HCT116 (cell line): ENCODE measurements around the gene CA7. TPM values are rescaled to one million over a fixed set of nuclear protein-coding genes. Genes with fewer than 3 reads are reported as not detected.

Experiments
- ATAC-seq: fragments of 200-7000 bp; cut with Tn5 transposase; 2 replicates; pipeline ENCODE4 v1.9.1; 2020; ENCODE audit warnings: mild to moderate bottlenecking, moderate library complexity
- BruUV-seq: library from RNA; stranded (reverse); fragments of 400-500 nt; replicated peaks from 2 replicates; lab custom pipeline; 2021; lab: Mats Ljungman, UMichigan
- CTCF ChIA-PET: fragments of 300-600 bp; sonication (Branson Sonifier 250); formaldehyde crosslinking; loops from one replicate; lab custom pipeline; 2021; ENCODE audit warnings: antibody characterized with exemption; lab: Charles Lee
- POLR2A ChIA-PET: fragments of 300-600, 350-600 bp; sonication (Branson Sonifier 250); formaldehyde crosslinking; loops from one replicate; lab custom pipeline; 2021; ENCODE audit warnings: antibody characterized with exemption; lab: Charles Lee
- RAD21 ChIA-PET, 2 experiments: fragments of 300-600 bp; sonication (Branson Sonifier 250); formaldehyde crosslinking; loops; one replicate each; lab custom pipeline; 2023; ENCODE audit warnings: low total read pairs in 2 of 2; ENCODE audit not compliant: uncharacterized antibody in 2 of 2, unreplicated experiment in 2 of 2, low non-redundant PET in 1 of 2; lab: Charles Lee
- DNase-seq: peaks from one replicate; pipeline ENCODE4 v3.0.0-alpha.2; 2010; ENCODE audit warnings: low read depth, low spot score
- H2AFZ ChIP-seq: fragments of 200-600 bp; shearing (Covaris generic), sonication (generic); 2 replicates; pipeline ENCODE4 v1.6.1; 2017; ENCODE audit warnings: low read depth, mixed run types, mixed read lengths, antibody characterized with exemption, low read length; ENCODE audit not compliant: poor library complexity, severe bottlenecking
- H3K27ac ChIP-seq: 2 replicates; pipeline ENCODE4 v1.5.1; 2012; ENCODE audit warnings: low read depth, low read length
- H3K27me3 ChIP-seq: fragments of 200-600 bp; sonication (generic); 2 replicates; pipeline ENCODE4 v1.6.1; 2016; ENCODE audit warnings: mixed run types, low read length, mixed read lengths; ENCODE audit not compliant: insufficient read depth
- H3K36me3 ChIP-seq, 2 experiments: fragments of 200-500 bp in 1 of 2; fragments of 200-600 bp in 1 of 2; sonication (Bioruptor generic) in 1 of 2; sonication (generic) in 1 of 2; 2 replicates each; pipeline versions ENCODE4 v1.5.1 to v1.6.1; 2014 to 2016; ENCODE audit warnings: low read length in 2 of 2, inconsistent platforms in 1 of 2, mixed read lengths in 1 of 2, mixed run types in 1 of 2; ENCODE audit not compliant: insufficient read depth in 2 of 2, control insufficient read depth in 1 of 2
- H3K4me1 ChIP-seq, 2 experiments: fragments of 200-600 bp in 1 of 2; sonication (generic) in 1 of 2; 2 replicates each; pipeline versions ENCODE4 v1.5.1 to v1.6.1; 2012 to 2017; ENCODE audit warnings: low read length in 2 of 2, inconsistent platforms in 1 of 2, mild to moderate bottlenecking in 1 of 2, mixed read lengths in 1 of 2, mixed run types in 1 of 2, moderate library complexity in 1 of 2; ENCODE audit not compliant: insufficient read depth in 2 of 2, control insufficient read depth in 1 of 2
- H3K4me2 ChIP-seq: fragments of 200-600 bp; sonication (generic); 2 replicates; pipeline ENCODE4 v1.6.1; 2017; ENCODE audit warnings: mixed run types, low read length, mixed read lengths
- H3K4me3 ChIP-seq, 2 experiments: fragments of 200-600 bp in 1 of 2; sonication (generic) in 1 of 2; replicated peaks in 1 of 2; 2 replicates each; pipeline ENCODE4 v1.5.1; 2011 to 2016; ENCODE audit warnings: low read length in 2 of 2, control low read depth in 1 of 2, low read depth in 1 of 2, mild to moderate bottlenecking in 1 of 2, mixed read lengths in 1 of 2, mixed run types in 1 of 2
- H3K79me2 ChIP-seq: fragments of 200-600 bp; sonication (generic); 2 replicates; pipeline ENCODE4 v1.6.1; 2017; ENCODE audit warnings: mild to moderate bottlenecking, mixed run types, low read length, moderate library complexity, mixed read lengths; ENCODE audit not compliant: insufficient read depth
- H3K9ac ChIP-seq: fragments of 200-600 bp; sonication (generic); 2 replicates; pipeline ENCODE4 v1.6.1; 2016; ENCODE audit warnings: low read length, mixed read lengths
- H3K9me2 ChIP-seq: fragments of 200-600 bp; sonication (generic), shearing (Covaris generic); 2 replicates; pipeline ENCODE4 v1.6.1; 2017; ENCODE audit warnings: mixed run types, mild to moderate bottlenecking, moderate library complexity; ENCODE audit not compliant: insufficient read depth
- H3K9me3 ChIP-seq, 2 experiments: fragments of 200-500 bp in 1 of 2; fragments of 200-600 bp in 1 of 2; sonication (Bioruptor generic) in 1 of 2; sonication (generic) in 1 of 2; 2 replicates each; pipeline ENCODE4 v1.6.1; 2014 to 2017; ENCODE audit warnings: low read length in 2 of 2, mixed read lengths in 2 of 2, inconsistent platforms in 1 of 2, low read depth in 1 of 2, mild to moderate bottlenecking in 1 of 2, mixed run types in 1 of 2, moderate library complexity in 1 of 2; ENCODE audit not compliant: control insufficient read depth in 1 of 2, insufficient read depth in 1 of 2
- H4K20me1 ChIP-seq: fragments of 200-600 bp; sonication (generic), shearing (Covaris generic); 2 replicates; pipeline ENCODE4 v1.6.1; 2017; ENCODE audit warnings: mixed run types, mild to moderate bottlenecking, moderate library complexity; ENCODE audit not compliant: insufficient read depth
- ATF3 ChIP-seq: IDR thresholded peaks from 2 replicates; pipeline ENCODE4 v1.6.1; 2012
- CBX3 ChIP-seq: IDR thresholded peaks from 2 replicates; pipeline ENCODE4 v1.6.1; 2012; ENCODE audit warnings: low read depth
- EGR1 ChIP-seq: IDR thresholded peaks from 2 replicates; pipeline ENCODE4 v1.6.1; 2012; ENCODE audit warnings: low read depth
- ELF1 ChIP-seq: IDR thresholded peaks from 2 replicates; pipeline ENCODE4 v1.6.1; 2012; ENCODE audit warnings: low read depth, borderline replicate concordance
- EZH2 ChIP-seq: fragments of 200-600 bp; sonication (generic); IDR thresholded peaks from 2 replicates; pipeline ENCODE4 v1.6.1; 2017; ENCODE audit warnings: antibody characterized with exemption, mixed run types
- POLR2A ChIP-seq: IDR thresholded peaks from 2 replicates; pipeline ENCODE4 v1.7.0; 2011; ENCODE audit warnings: borderline replicate concordance; ENCODE audit not compliant: insufficient read depth, insufficient read length; ENCODE audit errors: extremely low read depth
- SP1 ChIP-seq: IDR thresholded peaks from 2 replicates; pipeline ENCODE4 v1.6.1; 2012; ENCODE audit warnings: low read depth
- SRF ChIP-seq: IDR thresholded peaks from 2 replicates; pipeline ENCODE4 v1.6.1; 2012; ENCODE audit warnings: low read depth
- TCF7L2 ChIP-seq: IDR thresholded peaks from 2 replicates; pipeline ENCODE4 v1.7.0; 2011; ENCODE audit warnings: borderline replicate concordance, inconsistent platforms; ENCODE audit not compliant: insufficient read depth, insufficient read length; ENCODE audit errors: extremely low read depth
- YY1 ChIP-seq: IDR thresholded peaks from 2 replicates; pipeline ENCODE4 v1.6.1; 2011; ENCODE audit warnings: low read length, low read depth, moderate library complexity, mild to moderate bottlenecking; ENCODE audit not compliant: insufficient replicate concordance; ENCODE audit errors: extremely low read depth
- ZBTB33 ChIP-seq: IDR thresholded peaks from 2 replicates; pipeline ENCODE4 v1.6.1; 2011; ENCODE audit warnings: mild to moderate bottlenecking, low read length, moderate library complexity; ENCODE audit not compliant: insufficient replicate concordance; ENCODE audit errors: extremely low read depth
- ZFX ChIP-seq: fragments of 450-650 bp; IDR thresholded peaks from 2 replicates; pipeline ENCODE4 v1.6.1; 2017
- ZNF274 ChIP-seq: fragments of 200-500 bp; sonication (Bioruptor generic); IDR thresholded peaks from 2 replicates; pipeline ENCODE4 v1.6.1; 2014; ENCODE audit warnings: mild to moderate bottlenecking, low read depth, low read length, inconsistent platforms
- intact Hi-C: fragments of 100-400 bp; cut with micrococcal nuclease; formaldehyde crosslinking; loops from 2 replicates; pipeline ENCODE4 v1.10.0; 2022
- total RNA-seq: library from RNA; stranded (reverse); gene quantifications from one replicate; pipeline ENCODE4 v1.2.1, GENCODE V29; 2021; ENCODE audit not compliant: unreplicated experiment

Gene CA7
- total RNA-seq, 1 experiment from 2014 or later: not detected

- Histone ChIP-seq H3K4me2 (no peak overlapping the region), H3K9ac (no peak overlapping the region), H3K27me3 (no peaks in the 10 kb centered on the region), H3K4me3 (no peak overlapping the region), H4K20me1 (no peaks in the 10 kb centered on the region), H2AFZ (no peak overlapping the region), H3K9me3 (no peaks in the 10 kb centered on the region), H3K36me3 (no peaks in the 10 kb centered on the region), H3K9me2 (no peaks in the 10 kb centered on the region), H3K79me2 (no peaks in the 10 kb centered on the region), H3K27ac (no peak overlapping the region), H3K4me1 (peaks cover 12 to 27% of the 10 kb centered on the region in 2 experiments)
- no TSS peak for BruUV-seq
- intact Hi-C loops: loop anchor here (2.0 to 5.0 kb wide), 2 partner anchors 310 to 465 kb away; no protein-coding TSS in a partner anchor
- ChIA-PET RAD21 (interaction anchor here (1.2 to 1.6 kb wide), 2 partner anchors 41 to 131 kb away, joined by 4 to 6 read pairs; partner anchors contain the start of gene NAE1 (in 1 of the 2)), POLR2A (interaction anchor here (1.6 kb wide), 1 partner anchor 41 kb away, joined by 5 read pairs; the partner anchor contains the start of gene NAE1), CTCF (interaction anchor here (1.4 to 2.6 kb wide), 10 partner anchors 9 to 466 kb away, joined by 3 to 19 read pairs (median 9); partner anchors contain the start of gene NAE1)
- no peak for DNase-seq
- TF ChIP-seq EZH2 (no peak), ZNF274 (no peak), ELF1 (no peak), ZBTB33 (no peak)
- ATAC-seq: no peak
Measured at GRCh38 chr16:66871840-66872239, 27.6 kb downstream of the CA7 start.

DNA sequence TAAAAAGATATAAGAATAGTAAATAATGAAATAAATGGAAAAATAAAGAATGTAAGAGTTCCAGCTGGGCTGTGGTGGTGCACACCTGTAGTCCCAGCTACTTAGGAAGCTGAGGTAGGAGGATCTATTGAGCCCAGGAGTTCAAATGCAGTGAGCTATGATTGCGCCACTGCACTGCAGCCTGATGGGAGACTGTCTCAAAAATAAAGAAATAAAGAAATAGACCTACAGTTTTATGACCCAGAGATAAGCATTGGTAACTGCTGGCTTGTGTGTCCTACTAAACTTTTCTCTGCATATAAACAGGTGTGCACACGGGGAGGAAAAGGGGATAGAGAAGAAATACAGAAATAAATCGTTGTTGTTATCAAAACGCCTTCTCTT is 28.3 kb downstream of the CA7 start:
- Histone ChIP-seq H3K4me2 (peak overlapping the region; percentile 87), H3K9me3 (no peaks in the 10 kb centered on the region), H3K4me3 (peak overlapping the region; percentile 42 to 57), H3K79me2 (no peaks in the 10 kb centered on the region), H3K27me3 (no peaks in the 10 kb centered on the region), H3K36me3 (no peaks in the 10 kb centered on the region), H3K9ac (peak overlapping the region; percentile 59), H4K20me1 (no peaks in the 10 kb centered on the region), H2AFZ (peak overlapping the region; percentile 28), H3K9me2 (no peaks in the 10 kb centered on the region), H3K4me1 (peaks cover 12 to 27% of the 10 kb centered on the region in 2 experiments), H3K27ac (peak overlapping the region; percentile 65)
- ChIA-PET RAD21 (interaction anchor here (0.5 to 1.6 kb wide), 5 partner anchors 23 to 466 kb away, joined by 3 to 6 read pairs (median 3); partner anchors contain the start of gene NAE1 (in 1 of the 2)), POLR2A (interaction anchor here (0.8 to 1.6 kb wide), 5 partner anchors 9 to 466 kb away, joined by 3 to 5 read pairs (median 4); partner anchors contain the start of gene NAE1), CTCF (interaction anchor here (0.7 to 2.6 kb wide), 16 partner anchors 10 to 467 kb away, joined by 3 to 19 read pairs (median 4); partner anchors contain the start of genes CES3 and NAE1)
- ATAC-seq: no peak
- DNase-seq: no peak
- intact Hi-C loops: loop anchor here (2.0 to 5.0 kb wide), 2 partner anchors 310 to 466 kb away; no protein-coding TSS in a partner anchor
- no TSS peak for BruUV-seq
- TF ChIP-seq ZFX: no peak
- TF ChIP-seq YY1: no peak
- TF ChIP-seq TCF7L2: no peak
- no peak for TF ChIP-seq SRF
- TF ChIP-seq ZNF274: no peak
- no peak for TF ChIP-seq SP1
- TF ChIP-seq CBX3: no peak; the same call in 1 of the 2 replicates
- no peak for TF ChIP-seq ATF3
- no peak for TF ChIP-seq POLR2A
- no peak for TF ChIP-seq EGR1
- TF ChIP-seq ZBTB33: no peak
